ENCODE data around the gene ADARB1. TPM values are rescaled to one million over a fixed set of nuclear protein-coding genes. Genes with fewer than 3 reads are reported as not detected.

Gene ADARB1
- total RNA-seq, 1 donor from 2014 or later: 25.8 TPM

- no peaks in the 10 kb centered on the region for H3K36me3 ChIP-seq (ENCODE audit: insufficient read depth, low read length)
- Mint-ChIP-seq H3K4me3 (ENCODE audit: unreplicated experiment) (no peak overlapping the region), H3K27ac (ENCODE audit: unreplicated experiment) (no peak overlapping the region), H3K27me3 (ENCODE audit: low read depth, unreplicated experiment) (peaks cover 9% of the 10 kb centered on the region), H3K36me3 (ENCODE audit: low read depth, unreplicated experiment) (no peaks in the 10 kb centered on the region), H3K4me1 (ENCODE audit: low read depth, unreplicated experiment) (peaks cover 17% of the 10 kb centered on the region), H3K9me3 (ENCODE audit: unreplicated experiment) (no peaks in the 10 kb centered on the region)
- H3K4me2 ChIP-seq (ENCODE audit: low read length): no peak overlapping the region
- no peaks in the 10 kb centered on the region for H3K27me3 ChIP-seq (ENCODE audit: insufficient read depth, low read length)
- H2AFZ ChIP-seq (ENCODE audit: low read depth, low read length): no peak overlapping the region
- H3K9ac ChIP-seq (ENCODE audit: low read length): no peak overlapping the region
- H3K27ac ChIP-seq (ENCODE audit: low read depth, low read length): no peak overlapping the region
- peaks cover 16% of the 10 kb centered on the region for H4K20me1 ChIP-seq (ENCODE audit: insufficient read depth, low read length)
- H3K4me3 ChIP-seq (ENCODE audit: insufficient read depth, low read depth, low read length): no peak overlapping the region
- DNase-seq (ENCODE audit: low read depth) (no peak), FAIRE-seq (no peak)
- peaks cover 12% of the 10 kb centered on the region for H3K79me2 ChIP-seq (ENCODE audit: insufficient read depth, low read length)
- H3K9me3 ChIP-seq (ENCODE audit: insufficient read depth, low read depth, low read length): no peaks in the 10 kb centered on the region
- TF ChIP-seq, protein P1, sequence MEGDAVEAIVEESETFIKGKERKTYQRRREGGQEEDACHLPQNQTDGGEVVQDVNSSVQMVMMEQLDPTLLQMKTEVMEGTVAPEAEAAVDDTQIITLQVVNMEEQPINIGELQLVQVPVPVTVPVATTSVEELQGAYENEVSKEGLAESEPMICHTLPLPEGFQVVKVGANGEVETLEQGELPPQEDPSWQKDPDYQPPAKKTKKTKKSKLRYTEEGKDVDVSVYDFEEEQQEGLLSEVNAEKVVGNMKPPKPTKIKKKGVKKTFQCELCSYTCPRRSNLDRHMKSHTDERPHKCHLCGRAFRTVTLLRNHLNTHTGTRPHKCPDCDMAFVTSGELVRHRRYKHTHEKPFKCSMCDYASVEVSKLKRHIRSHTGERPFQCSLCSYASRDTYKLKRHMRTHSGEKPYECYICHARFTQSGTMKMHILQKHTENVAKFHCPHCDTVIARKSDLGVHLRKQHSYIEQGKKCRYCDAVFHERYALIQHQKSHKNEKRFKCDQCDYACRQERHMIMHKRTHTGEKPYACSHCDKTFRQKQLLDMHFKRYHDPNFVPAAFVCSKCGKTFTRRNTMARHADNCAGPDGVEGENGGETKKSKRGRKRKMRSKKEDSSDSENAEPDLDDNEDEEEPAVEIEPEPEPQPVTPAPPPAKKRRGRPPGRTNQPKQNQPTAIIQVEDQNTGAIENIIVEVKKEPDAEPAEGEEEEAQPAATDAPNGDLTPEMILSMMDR (IDR thresholded peaks at IDR 0.05; ENCODE audit: insufficient read depth, low read depth, low read length): no peak
- TF ChIP-seq EZH2 (IDR thresholded peaks at IDR 0.05; ENCODE audit: insufficient read depth, low read length): no peak
- peaks cover 5% of the 10 kb centered on the region for H3K4me1 ChIP-seq (ENCODE audit: insufficient read depth, low read length)
Observed at GRCh38 chr21:45124596-45124995, 50.2 kb downstream of the ADARB1 start.

GRCh38 chr21:45125357-45125756 lies 51.0 kb downstream of the ADARB1 start:
- Histone ChIP-seq H2AFZ (ENCODE audit: low read depth, low read length) (no peak overlapping the region), H3K4me2 (ENCODE audit: low read length) (no peak overlapping the region), H3K9me3 (ENCODE audit: insufficient read depth, low read depth, low read length) (no peaks in the 10 kb centered on the region), H3K4me1 (ENCODE audit: insufficient read depth, low read length) (peaks cover 11% of the 10 kb centered on the region), H3K4me3 (ENCODE audit: insufficient read depth, low read depth, low read length) (no peak overlapping the region), H3K9ac (ENCODE audit: low read length) (no peak overlapping the region), H3K79me2 (ENCODE audit: insufficient read depth, low read length) (peaks cover 12% of the 10 kb centered on the region), H4K20me1 (ENCODE audit: insufficient read depth, low read length) (peaks cover 19% of the 10 kb centered on the region), H3K27me3 (ENCODE audit: insufficient read depth, low read length) (no peaks in the 10 kb centered on the region), H3K36me3 (ENCODE audit: insufficient read depth, low read length) (no peaks in the 10 kb centered on the region), H3K27ac (ENCODE audit: low read depth, low read length) (no peak overlapping the region)
- Mint-ChIP-seq H3K27ac (ENCODE audit: unreplicated experiment) (peak overlapping the region; percentile 14), H3K9me3 (ENCODE audit: unreplicated experiment) (no peaks in the 10 kb centered on the region), H3K4me3 (ENCODE audit: unreplicated experiment) (no peak overlapping the region), H3K27me3 (ENCODE audit: low read depth, unreplicated experiment) (peaks cover 9% of the 10 kb centered on the region), H3K36me3 (ENCODE audit: low read depth, unreplicated experiment) (no peaks in the 10 kb centered on the region), H3K4me1 (ENCODE audit: low read depth, unreplicated experiment) (peaks cover 21% of the 10 kb centered on the region)
- no peak for FAIRE-seq
- no peak for DNase-seq (ENCODE audit: low read depth)
- TF ChIP-seq, protein P1 (IDR thresholded peaks at IDR 0.05; ENCODE audit: insufficient read depth, low read depth, low read length): no peak
- no peak for TF ChIP-seq EZH2 (IDR thresholded peaks at IDR 0.05; ENCODE audit: insufficient read depth, low read length)

DNA sequence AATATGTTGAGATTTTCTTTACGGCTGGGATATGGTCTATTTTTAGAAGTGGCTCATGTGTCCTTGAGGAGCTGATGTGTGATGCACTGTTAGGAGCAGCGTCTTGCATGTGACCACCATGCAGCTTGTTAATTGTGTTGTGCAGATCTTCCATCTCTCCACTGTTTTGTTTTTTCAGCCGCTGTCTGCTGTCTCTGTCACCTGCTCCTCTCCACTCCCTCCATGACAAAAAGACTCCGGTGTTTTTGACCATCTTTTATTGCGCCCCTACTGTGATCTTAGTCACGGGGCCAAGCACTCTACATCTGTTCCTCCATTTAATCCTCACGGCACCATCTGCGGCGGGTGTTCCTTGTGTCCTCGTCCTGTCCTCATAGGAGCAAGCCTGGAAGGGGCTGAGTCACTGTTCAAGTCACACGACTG lies 51.8 kb downstream of the ADARB1 start:
- no peak overlapping the region for H3K4me2 ChIP-seq (ENCODE audit: low read length)
- H3K27me3 ChIP-seq (ENCODE audit: insufficient read depth, low read length): no peaks in the 10 kb centered on the region
- peaks cover 12% of the 10 kb centered on the region for H3K79me2 ChIP-seq (ENCODE audit: insufficient read depth, low read length)
- DNase-seq (ENCODE audit: low read depth) (no peak), FAIRE-seq (no peak)
- TF ChIP-seq, protein P1 (IDR thresholded peaks at IDR 0.05; ENCODE audit: insufficient read depth, low read depth, low read length): no peak
- TF ChIP-seq EZH2 (IDR thresholded peaks at IDR 0.05; ENCODE audit: insufficient read depth, low read length): no peak
- no peak overlapping the region for H3K4me3 ChIP-seq (ENCODE audit: insufficient read depth, low read depth, low read length)
- peaks cover 19% of the 10 kb centered on the region for H3K4me1 ChIP-seq (ENCODE audit: insufficient read depth, low read length)
- H3K36me3 Mint-ChIP-seq (ENCODE audit: low read depth, unreplicated experiment): no peaks in the 10 kb centered on the region
- no peaks in the 10 kb centered on the region for H3K36me3 ChIP-seq (ENCODE audit: insufficient read depth, low read length)
- H3K27ac ChIP-seq (ENCODE audit: low read depth, low read length): no peak overlapping the region
- no peak overlapping the region for H3K27ac Mint-ChIP-seq (ENCODE audit: unreplicated experiment)
- no peak overlapping the region for H3K4me3 Mint-ChIP-seq (ENCODE audit: unreplicated experiment)
- H3K9me3 ChIP-seq (ENCODE audit: insufficient read depth, low read depth, low read length): no peaks in the 10 kb centered on the region
- peaks cover 17% of the 10 kb centered on the region for H4K20me1 ChIP-seq (ENCODE audit: insufficient read depth, low read length)
- H3K9me3 Mint-ChIP-seq (ENCODE audit: unreplicated experiment): no peaks in the 10 kb centered on the region
- no peak overlapping the region for H2AFZ ChIP-seq (ENCODE audit: low read depth, low read length)
- H3K4me1 Mint-ChIP-seq (ENCODE audit: low read depth, unreplicated experiment): peaks cover 28% of the 10 kb centered on the region
- H3K9ac ChIP-seq (ENCODE audit: low read length): no peak overlapping the region
- H3K27me3 Mint-ChIP-seq (ENCODE audit: low read depth, unreplicated experiment): peaks cover 6% of the 10 kb centered on the region

Measured in astrocyte (in vitro differentiated cells and primary cell).